IMR-90 (cell line): Measurements from ENCODE around the gene ELF2.

ENCODE experiments used
- CEBPB ChIP-seq: IDR thresholded peaks from 2 replicates; pipeline ENCODE4 v1.6.1; 2012; ENCODE audit warnings: low read depth, low read length, improper control_type of control experiment
- MAFK ChIP-seq: IDR thresholded peaks from 2 replicates; pipeline ENCODE4 v1.6.1; 2012; ENCODE audit warnings: low read depth, low read length, improper control_type of control experiment
- MXI1 ChIP-seq: IDR thresholded peaks from 2 replicates; pipeline ENCODE4 v1.6.1; 2012; ENCODE audit warnings: low read depth, mild to moderate bottlenecking, low read length, moderate library complexity, borderline replicate concordance
- NFE2L2 ChIP-seq: fragments of 150-350 bp; IDR thresholded peaks from 2 replicates; pipeline ENCODE4 v1.6.1; 2016; ENCODE audit warnings: low read depth, mild to moderate bottlenecking, low read length
- POLR2A ChIP-seq: IDR thresholded peaks from 2 replicates; pipeline ENCODE4 v1.6.1; 2012; ENCODE audit warnings: mild to moderate bottlenecking, low read depth, low read length
- RCOR1 ChIP-seq: IDR thresholded peaks from 2 replicates; pipeline ENCODE4 v1.6.1; 2012; ENCODE audit warnings: mild to moderate bottlenecking, low read length, improper control_type of control experiment; ENCODE audit not compliant: insufficient replicate concordance
- USF2 ChIP-seq: fragments of 150-350 bp; IDR thresholded peaks from 2 replicates; pipeline ENCODE4 v1.6.1; 2017; ENCODE audit warnings: mild to moderate bottlenecking, antibody characterized with exemption, low read length, low read depth
- TF ChIP-seq, protein P1 (sequence below): conservative IDR thresholded peaks from 2 replicates; pipeline ENCODE4 v1.5.1; 2012; ENCODE audit warnings: mild to moderate bottlenecking, low read depth, low read length, improper control_type of control experiment

- TF ChIP-seq USF2 (no peak), CEBPB (no peak), POLR2A (no peak), MXI1 (no peak), RCOR1 (no peak), MAFK (no peak), NFE2L2 (no peak)
- TF ChIP-seq, protein P1, sequence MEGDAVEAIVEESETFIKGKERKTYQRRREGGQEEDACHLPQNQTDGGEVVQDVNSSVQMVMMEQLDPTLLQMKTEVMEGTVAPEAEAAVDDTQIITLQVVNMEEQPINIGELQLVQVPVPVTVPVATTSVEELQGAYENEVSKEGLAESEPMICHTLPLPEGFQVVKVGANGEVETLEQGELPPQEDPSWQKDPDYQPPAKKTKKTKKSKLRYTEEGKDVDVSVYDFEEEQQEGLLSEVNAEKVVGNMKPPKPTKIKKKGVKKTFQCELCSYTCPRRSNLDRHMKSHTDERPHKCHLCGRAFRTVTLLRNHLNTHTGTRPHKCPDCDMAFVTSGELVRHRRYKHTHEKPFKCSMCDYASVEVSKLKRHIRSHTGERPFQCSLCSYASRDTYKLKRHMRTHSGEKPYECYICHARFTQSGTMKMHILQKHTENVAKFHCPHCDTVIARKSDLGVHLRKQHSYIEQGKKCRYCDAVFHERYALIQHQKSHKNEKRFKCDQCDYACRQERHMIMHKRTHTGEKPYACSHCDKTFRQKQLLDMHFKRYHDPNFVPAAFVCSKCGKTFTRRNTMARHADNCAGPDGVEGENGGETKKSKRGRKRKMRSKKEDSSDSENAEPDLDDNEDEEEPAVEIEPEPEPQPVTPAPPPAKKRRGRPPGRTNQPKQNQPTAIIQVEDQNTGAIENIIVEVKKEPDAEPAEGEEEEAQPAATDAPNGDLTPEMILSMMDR, result no peak
These were observed 134.0 kb downstream of the ELF2 start for GRCh38 chr4:139042981-139043460.
